DMS53 treated with DMSO at 0.1 percent for 48 hours (cell line): ENCODE data around the gene ZNF112.
"Not testable (repeated sequence)": the region's sequence is repeated elsewhere in the genome, so short reads cannot be mapped to it uniquely, and the experiment has no call there.

ENCODE experiments used
- DNase-seq: peaks from one replicate; lab custom pipeline; 2025; ENCODE audit not compliant: unreplicated experiment; lab: John Stamatoyannopoulos, UW

Gene ZNF112

GRCh38 chr19:44356383-44357111 lies at the start of gene ZNF112:
Gene ZNF112, minus strand, starts transcription at chr19:44356680. Its CDS starts 16,141 bp downstream, at chr19:44340539.
- DNase-seq, result peak; percentile 93

- DNase-seq, result no peak
Observed at GRCh38 chr19:44401139-44402115, 44.9 kb upstream of the ZNF112 start, which contains the start of gene ZNF285. Gene ZNF285, minus strand, starts transcription at chr19:44401608. Its CDS starts 4,395 bp downstream, at chr19:44397213.

- DNase-seq, result not testable (repeated sequence)
Observed at GRCh38 chr19:44389268-44389667, 32.8 kb upstream of the ZNF112 start.

DNA sequence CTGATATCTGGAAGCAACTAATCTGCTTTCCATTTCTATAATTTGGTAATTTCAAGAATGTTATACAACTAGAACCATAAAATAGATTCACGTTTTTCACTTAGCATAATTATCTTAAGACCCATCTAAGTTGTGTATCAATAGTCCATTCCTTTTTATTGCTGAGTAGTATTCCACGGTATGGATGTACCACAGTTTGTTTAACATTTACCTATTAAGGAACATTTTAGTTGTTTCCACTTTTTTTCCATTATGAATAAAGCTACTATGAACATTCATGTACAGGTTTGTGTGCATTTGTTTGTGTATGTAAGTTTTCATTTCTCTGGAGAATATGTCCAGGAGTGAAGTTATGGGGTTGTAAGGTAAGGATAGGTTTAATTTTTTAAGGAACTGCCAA lies 18.3 kb upstream of the ZNF112 start:
- no peak for DNase-seq

GRCh38 chr19:44371815-44372480 lies 15.5 kb upstream of the ZNF112 start:
- no peak for DNase-seq

- DNase-seq, result peak; percentile 39
Observed at GRCh38 chr19:44367024-44367423, 10.5 kb upstream of the ZNF112 start.

DNA sequence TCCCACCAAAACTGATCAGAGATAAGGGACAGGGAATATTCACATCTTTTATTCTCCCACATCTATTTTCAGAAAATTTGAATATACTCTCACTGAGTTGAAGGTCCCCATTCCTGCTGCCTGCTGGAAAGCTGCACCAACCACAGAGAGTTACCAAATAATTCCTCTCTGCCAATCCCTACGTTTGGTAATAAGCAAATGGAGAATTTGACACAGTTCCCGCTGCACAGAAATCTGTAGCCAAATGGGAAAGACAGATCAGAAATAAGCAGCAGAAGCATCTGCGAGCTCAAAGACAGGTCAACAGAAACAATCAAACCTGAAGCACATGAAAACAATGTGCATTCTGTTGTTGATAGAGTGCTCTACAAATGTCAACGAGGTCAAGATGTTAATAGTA lies 9.9 kb downstream of the ZNF112 start:
- DNase-seq, result no peak

DNA sequence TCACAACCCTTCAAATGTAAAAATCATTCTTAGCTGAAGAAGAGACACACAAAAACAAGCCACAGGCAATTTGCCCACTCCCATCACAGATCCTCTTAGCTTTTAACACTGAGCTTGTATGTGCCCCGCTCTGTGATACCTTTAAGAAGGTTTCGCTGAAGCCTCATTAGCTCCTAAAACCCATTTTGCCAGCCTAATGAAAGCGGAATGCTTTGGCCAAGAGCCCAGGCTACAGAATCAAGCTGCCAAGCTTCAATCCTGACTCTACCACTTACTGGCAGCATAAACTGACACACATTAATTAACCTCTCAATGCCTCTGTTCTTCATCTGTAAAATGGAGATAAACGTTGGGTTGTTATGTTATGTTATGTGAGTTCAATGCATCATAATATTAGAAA lies 10.5 kb downstream of the ZNF112 start:
- DNase-seq, result no peak

GRCh38 chr19:44344255-44344654 lies 12.2 kb downstream of the ZNF112 start:
- no peak for DNase-seq

DNA sequence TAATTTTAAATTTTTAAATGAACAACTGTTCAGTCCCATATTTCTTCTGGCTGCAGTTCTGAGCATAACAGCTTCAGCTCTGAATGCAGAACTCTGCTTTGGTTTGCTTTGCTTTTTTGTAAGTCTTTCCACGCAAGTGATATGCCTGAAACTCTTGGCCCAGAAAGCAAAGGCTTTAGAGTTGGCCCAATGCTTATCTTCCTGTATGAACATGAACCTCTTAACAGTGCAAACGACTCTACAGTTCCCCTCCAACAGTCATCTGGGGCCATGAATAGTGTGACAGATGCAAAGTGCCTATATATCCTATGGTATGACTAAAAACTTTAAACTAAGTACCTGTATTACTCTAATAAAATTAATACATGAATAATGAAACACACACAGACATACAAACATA lies 14.7 kb downstream of the ZNF112 start:
- no peak for DNase-seq

- not testable (repeated sequence) for DNase-seq
Observed at GRCh38 chr19:44334639-44335038, 21.8 kb downstream of the ZNF112 start.

DNA sequence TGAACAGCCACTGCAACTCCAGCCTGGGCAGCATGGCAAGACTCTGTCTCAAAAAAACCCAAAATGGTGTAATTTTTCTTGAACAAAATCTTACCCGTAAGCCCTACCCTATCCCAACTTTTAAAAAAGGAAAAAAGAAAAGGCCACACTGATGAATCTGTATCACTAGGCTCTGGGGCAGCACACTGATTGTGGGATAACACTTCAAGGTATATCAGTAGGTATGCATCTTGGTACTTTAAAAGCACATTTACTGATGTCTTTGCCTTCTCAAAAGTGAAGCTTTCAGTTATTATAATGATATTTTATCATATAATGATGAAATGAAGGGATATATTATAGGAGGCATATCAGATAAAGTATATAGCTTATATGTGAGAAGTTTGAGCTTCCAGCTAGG lies 24.3 kb downstream of the ZNF112 start:
- DNase-seq, result no peak

DNA sequence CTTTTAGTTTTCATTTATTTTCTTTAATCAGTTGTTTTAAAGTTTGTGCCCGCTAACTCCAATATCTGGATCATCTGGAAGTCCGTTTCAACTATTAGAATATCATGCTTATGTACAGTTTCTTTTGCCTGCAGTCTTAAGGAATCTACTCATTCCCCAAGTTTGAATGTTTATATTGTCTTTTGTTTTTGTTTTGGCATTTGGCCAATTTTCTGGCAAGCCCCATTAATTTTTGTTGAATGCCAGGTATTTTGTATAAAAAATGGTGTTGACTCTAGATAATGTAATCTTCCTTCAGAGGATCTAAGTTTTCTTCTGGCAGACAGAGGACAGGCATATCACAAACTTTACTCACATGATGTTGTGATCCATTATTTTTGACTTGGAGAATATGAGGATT lies 40.6 kb downstream of the ZNF112 start:
- DNase-seq, result no peak

DNA sequence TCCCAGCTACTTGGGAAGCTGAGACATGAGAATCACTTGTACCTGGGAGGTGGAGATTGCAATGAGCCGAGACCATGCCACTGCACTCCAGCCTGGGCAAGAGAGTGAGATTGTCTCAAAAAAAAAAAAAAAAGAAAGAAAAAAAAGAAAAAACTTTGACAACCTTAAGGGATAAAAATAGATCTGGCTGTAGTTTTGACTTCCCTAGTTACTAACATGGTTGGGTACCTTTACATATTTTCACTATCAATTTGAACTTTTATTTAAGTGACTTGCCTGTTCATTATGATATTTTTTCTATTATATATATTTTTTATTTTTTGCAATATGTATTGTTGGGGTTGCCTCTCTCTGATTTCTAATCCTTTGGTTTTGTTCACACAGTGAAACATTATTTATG lies 43.2 kb downstream of the ZNF112 start:
- DNase-seq, result no peak

DNA sequence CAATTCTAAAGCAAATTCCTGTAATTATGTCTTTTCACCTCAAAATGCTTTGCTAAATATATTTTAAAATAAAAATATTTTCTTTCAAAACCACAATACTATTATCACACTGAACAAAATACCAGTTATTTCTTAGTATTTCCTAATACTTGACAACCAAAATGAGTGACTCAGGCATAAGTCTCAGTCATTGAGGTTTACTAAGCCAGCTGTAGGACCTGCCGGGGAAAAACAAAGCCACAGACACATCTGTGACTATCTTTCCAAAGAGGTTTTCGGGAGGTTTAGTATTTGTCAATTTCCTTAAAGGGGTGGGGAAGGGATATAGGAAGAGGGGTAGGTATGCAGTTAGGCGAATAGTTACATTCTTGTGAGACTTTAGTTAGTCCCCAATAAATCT lies 48.5 kb downstream of the ZNF112 start:
- DNase-seq, result no peak

GRCh38 chr19:44306283-44306682 lies 50.2 kb downstream of the ZNF112 start:
- no peak for DNase-seq

GRCh38 chr19:44305457-44305856 lies 51.0 kb downstream of the ZNF112 start:
- no peak for DNase-seq

DNA sequence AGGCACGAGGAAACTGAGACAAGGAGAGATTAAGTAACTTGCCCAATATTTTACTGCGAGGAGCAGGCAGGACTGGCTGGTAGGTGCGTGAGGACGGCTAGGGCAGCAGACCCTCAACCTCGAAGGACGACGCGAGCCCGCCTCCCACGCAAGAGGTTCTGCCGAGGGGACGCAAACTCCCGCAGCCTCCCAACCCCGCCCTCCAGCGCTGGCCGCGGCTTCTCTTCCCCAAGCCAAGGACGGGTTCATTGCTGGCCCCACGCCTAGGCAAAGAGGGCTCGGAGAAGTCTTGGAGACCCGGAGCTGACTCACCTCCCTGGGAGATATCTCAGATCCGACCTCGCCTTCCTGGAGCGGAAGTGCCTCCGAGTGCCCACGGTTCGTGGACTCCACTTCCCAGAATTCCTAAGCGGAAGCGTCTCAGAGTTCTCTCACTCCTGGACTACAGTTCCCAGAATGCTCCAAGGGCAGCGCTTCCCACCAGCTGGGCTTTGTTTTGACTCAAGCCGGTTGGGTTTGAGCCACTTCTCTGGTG lies 51.8 kb downstream of the ZNF112 start, which contains the start of gene ZNF235:
Gene ZNF235 (minus strand): TSS at position 367 of the 535 bp plus-strand sequence. CDS start 1,621 bp downstream, outside the sequence.
- DNase-seq, result peak; percentile 91

DNA sequence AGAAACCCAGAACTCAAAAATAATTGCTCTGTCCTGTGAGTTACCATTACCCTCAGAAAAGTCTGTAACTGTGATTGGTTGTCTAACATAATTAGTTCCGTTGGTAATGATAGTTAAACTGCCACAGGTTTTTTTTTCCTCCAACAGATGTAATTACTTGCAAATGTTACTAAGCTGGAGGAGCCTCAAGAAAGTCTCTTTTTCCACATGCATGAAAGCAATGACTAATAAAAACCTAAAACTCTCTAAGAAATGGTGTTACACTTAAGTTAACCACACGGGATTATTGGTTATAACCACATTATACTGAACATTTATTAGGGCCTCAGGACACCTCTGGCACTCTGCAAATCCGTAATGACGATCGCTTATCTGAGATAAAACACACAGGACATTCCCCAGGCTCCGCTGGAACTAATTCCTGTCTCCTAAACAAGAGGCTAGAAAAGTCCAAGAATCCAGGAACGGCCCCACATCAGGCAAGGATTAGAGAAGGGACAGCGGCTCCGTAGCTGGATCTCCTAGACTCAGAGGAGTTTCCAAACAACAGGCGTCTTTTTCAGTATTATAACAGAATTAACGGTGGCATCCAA lies 52.4 kb downstream of the ZNF112 start:
- DNase-seq, result no peak

DNA sequence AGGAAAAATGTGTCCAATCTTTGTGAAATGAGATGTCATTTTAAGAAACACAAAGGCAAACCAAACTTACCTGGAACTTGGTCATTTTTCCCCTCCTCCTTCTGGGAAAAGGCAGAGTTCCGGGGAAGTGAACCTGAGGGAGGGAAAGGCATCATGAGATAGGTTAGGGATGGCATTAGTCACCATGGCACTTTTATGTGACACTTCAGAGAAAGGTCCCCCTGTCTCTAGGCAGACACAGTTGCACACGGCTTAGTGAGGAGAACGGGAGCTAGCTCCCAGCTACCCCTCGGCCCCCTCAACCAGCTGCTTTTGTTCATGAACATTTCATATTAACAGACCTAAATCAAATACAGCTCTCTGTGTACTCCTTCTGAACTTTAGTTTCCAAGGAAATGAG lies 53.2 kb downstream of the ZNF112 start:
- DNase-seq, result no peak

DNA sequence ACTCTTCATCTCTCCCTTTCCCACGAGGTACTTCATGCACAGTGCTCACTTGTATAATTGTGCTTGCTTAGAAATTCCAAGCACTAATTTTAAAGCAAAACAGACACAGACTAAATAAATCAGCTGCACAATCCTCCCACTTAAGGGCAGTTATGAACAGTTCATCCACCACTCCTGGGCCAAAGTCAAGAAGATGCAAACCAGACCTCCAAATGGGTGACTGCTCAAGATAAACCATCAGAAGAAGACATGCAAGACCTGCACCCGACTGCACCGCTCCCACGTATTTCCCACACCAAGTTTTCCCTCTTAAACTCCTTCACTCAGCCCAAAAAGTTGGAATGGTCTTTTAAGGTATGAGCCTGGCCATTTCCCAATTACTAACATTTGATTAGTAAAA lies 71.5 kb downstream of the ZNF112 start:
- DNase-seq, result no peak
